ENCODE measurements around the gene POLE. TPM values are rescaled to one million over a fixed set of nuclear protein-coding genes. Genes with fewer than 3 reads are reported as not detected.
A peak's percentile ranks its signal among the peaks of the same experiment; 100 is the strongest.

The POLE gene
- total and polyA plus RNA-seq, 9 of the 15 experiments (the other 6 are each of a cell fraction or from before 2014, with no cell fraction given) = 2.4 to 154 (median 49.6) TPM

DNA sequence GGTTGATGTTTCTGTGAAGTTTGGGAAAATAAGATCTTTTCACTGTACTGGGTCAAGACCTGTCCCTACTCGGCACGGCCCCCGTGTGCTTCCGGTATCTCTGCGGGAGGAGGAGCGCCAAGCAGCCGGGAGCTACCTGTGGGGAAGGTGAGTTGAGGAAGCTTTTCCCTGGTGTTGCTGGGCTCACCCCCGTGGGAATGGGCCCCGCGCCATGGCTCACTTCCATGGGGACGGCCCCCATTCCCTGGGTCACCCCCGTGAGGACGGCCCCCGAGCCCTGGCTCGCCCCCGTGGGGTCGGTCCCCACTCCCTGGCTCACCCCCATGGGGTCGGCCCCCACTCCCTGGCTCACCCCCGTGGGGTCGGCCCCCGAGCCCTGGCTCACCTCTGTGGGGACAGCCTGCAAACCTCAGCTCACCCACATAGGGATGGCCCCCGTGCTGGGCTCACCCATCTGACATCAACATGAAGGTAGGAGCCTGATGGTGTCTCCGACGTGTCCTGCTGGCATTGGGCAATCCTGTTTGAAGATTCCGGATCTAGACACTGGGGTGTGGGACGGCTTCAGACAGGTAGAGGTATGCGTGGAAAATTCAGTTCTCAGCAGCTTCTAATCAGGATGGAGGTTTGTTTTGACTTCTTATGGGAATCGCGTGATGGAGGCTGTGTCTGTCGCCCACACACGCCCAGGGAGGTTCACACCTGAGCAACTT lies 85.8 kb downstream of the POLE start:
- 62% methylated on average over 20 of the region's 31 CpGs for WGBS (ENCODE audit: insufficient coverage, low coverage, missing lambda C conversion rate)
- Histone ChIP-seq H3K27ac (ENCODE audit: extremely low read depth, low read depth, low read length) (no peak overlapping the region), H3K4me3 (no peak overlapping the region), H3K9ac (ENCODE audit: insufficient read depth in 1 of 2, low read depth in 2 of 2, low read length in 2 of 2) (peak overlapping the region in 1 of 2 experiments; percentile 84; a peak in 2 of 4 replicates), H2AFZ (ENCODE audit: low read depth, low read length) (peak overlapping the region; percentile 92), H3K9me3 (replicated peaks; ENCODE audit: control insufficient read depth, insufficient read depth, low read depth, low read length) (no peaks in the 10 kb centered on the region), H3K27me3 (ENCODE audit: control insufficient read depth in 2 of 2, insufficient read depth in 2 of 2, low read length in 2 of 2) (peaks cover 28 to 51% of the 10 kb centered on the region in 2 experiments), H3K4me1 (replicated peaks in 1 of 2; ENCODE audit: control insufficient read depth in 2 of 2, insufficient read depth in 2 of 2, low read length in 2 of 2) (peaks cover 7 to 65% of the 10 kb centered on the region in 2 experiments; a peak in 4 of 5 replicates), H3K4me2 (ENCODE audit: insufficient read depth, low read length) (peak overlapping the region; percentile 77), H3K79me2 (ENCODE audit: control insufficient read depth, insufficient read depth, low read length) (no peaks in the 10 kb centered on the region), H3K9me1 (ENCODE audit: control insufficient read depth, insufficient read depth, low read length) (no peaks in the 10 kb centered on the region), H4K20me1 (replicated peaks; ENCODE audit: control insufficient read depth, insufficient read depth, low read length) (no peaks in the 10 kb centered on the region), H3K36me3 (ENCODE audit: control insufficient read depth, insufficient read depth, low read length) (no peaks in the 10 kb centered on the region)
- no peak for DNase-seq (ENCODE audit: extremely low read depth in 1 of 4, low spot score in 3 of 4)
- TF ChIP-seq CBX2 (IDR thresholded peaks at IDR 0.05; ENCODE audit: insufficient read depth, low read length, poor library complexity, severe bottlenecking) (no peak), SMC3 (conservative IDR thresholded peaks at IDR 0.05; ENCODE audit: insufficient read depth, low read depth, low read length) (no peak), ZNF140 (CRISPR knock-in tag; IDR thresholded peaks at IDR 0.05) (no peak), HIVEP1 (CRISPR knock-in tag; IDR thresholded peaks at IDR 0.05) (no peak), NFIC (IDR thresholded peaks at IDR 0.05) (no peak), TSC22D4 (tag; IDR thresholded peaks at IDR 0.05) (no peak)
- ChIA-PET CTCF (ENCODE audit: low intra/inter-chr PET ratio) (interaction anchor here (1.8 kb wide), 1 partner anchor 13 kb away, joined by 9 read pairs; no protein-coding TSS in a partner anchor), POLR2A (interaction anchor here (0.6 kb wide), 1 partner anchor 9 kb away, joined by 3 read pairs; the partner anchor contains the start of gene LRCOL1)
- intact Hi-C loops (cut with micrococcal nuclease) = no loop called here
- peak; percentile 3 for ATAC-seq
- in situ Hi-C loops (cut with MboI) = loop anchor here (5.0 kb wide), 1 partner anchor 184 kb away; no protein-coding TSS in a partner anchor
- FAIRE-seq = no peak
- no TSS peak for BruUV-seq (replicated peaks)
